ENCODE measurements around the gene PDK2.

DNA sequence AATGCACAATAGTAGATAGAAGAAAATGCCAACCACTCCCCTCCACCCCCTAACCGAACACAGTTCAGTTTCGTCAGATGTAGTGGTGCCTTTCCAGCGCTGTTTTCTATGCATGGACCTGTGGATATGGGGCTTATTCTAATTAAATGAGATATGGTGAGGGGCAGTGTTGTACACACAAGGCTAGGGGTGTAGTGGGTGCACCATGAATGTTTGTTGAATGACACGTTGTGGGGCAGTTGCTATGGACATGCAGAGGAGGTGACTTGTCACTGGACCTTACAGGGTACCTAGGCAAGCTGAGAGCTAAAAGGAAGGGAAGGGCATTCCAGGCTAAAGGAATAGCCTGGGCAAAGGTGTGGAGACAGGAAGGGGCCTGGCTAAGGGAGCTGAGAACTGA is 3.4 kb downstream of the PDK2 start:
- TF ChIP-seq EZH2phosphoT487 (IDR thresholded peaks at IDR 0.05; ENCODE audit: unreplicated experiment) (no peak), ZNF331 (CRISPR knock-in tag; IDR thresholded peaks at IDR 0.05; ENCODE audit: low read depth) (no peak), POLR2AphosphoS5 (IDR thresholded peaks at IDR 0.05; ENCODE audit: low read depth) (no peak), CREB1 (CRISPR knock-in tag; IDR thresholded peaks at IDR 0.05; ENCODE audit: low read depth) (no peak), EZH2 (IDR thresholded peaks at IDR 0.05; ENCODE audit: low read depth, unreplicated experiment) (no peak), JUNB (IDR thresholded peaks at IDR 0.05; ENCODE audit: unreplicated experiment) (no peak)
- TF ChIP-seq, protein P1, sequence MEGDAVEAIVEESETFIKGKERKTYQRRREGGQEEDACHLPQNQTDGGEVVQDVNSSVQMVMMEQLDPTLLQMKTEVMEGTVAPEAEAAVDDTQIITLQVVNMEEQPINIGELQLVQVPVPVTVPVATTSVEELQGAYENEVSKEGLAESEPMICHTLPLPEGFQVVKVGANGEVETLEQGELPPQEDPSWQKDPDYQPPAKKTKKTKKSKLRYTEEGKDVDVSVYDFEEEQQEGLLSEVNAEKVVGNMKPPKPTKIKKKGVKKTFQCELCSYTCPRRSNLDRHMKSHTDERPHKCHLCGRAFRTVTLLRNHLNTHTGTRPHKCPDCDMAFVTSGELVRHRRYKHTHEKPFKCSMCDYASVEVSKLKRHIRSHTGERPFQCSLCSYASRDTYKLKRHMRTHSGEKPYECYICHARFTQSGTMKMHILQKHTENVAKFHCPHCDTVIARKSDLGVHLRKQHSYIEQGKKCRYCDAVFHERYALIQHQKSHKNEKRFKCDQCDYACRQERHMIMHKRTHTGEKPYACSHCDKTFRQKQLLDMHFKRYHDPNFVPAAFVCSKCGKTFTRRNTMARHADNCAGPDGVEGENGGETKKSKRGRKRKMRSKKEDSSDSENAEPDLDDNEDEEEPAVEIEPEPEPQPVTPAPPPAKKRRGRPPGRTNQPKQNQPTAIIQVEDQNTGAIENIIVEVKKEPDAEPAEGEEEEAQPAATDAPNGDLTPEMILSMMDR (conservative IDR thresholded peaks at IDR 0.05; ENCODE audit: low read depth in 2 of 2), result no peak
- TF ChIP-seq, protein P2, sequence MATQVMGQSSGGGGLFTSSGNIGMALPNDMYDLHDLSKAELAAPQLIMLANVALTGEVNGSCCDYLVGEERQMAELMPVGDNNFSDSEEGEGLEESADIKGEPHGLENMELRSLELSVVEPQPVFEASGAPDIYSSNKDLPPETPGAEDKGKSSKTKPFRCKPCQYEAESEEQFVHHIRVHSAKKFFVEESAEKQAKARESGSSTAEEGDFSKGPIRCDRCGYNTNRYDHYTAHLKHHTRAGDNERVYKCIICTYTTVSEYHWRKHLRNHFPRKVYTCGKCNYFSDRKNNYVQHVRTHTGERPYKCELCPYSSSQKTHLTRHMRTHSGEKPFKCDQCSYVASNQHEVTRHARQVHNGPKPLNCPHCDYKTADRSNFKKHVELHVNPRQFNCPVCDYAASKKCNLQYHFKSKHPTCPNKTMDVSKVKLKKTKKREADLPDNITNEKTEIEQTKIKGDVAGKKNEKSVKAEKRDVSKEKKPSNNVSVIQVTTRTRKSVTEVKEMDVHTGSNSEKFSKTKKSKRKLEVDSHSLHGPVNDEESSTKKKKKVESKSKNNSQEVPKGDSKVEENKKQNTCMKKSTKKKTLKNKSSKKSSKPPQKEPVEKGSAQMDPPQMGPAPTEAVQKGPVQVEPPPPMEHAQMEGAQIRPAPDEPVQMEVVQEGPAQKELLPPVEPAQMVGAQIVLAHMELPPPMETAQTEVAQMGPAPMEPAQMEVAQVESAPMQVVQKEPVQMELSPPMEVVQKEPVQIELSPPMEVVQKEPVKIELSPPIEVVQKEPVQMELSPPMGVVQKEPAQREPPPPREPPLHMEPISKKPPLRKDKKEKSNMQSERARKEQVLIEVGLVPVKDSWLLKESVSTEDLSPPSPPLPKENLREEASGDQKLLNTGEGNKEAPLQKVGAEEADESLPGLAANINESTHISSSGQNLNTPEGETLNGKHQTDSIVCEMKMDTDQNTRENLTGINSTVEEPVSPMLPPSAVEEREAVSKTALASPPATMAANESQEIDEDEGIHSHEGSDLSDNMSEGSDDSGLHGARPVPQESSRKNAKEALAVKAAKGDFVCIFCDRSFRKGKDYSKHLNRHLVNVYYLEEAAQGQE (IDR thresholded peaks at IDR 0.05; ENCODE audit: unreplicated experiment), result no peak
- TF ChIP-seq, protein P3, sequence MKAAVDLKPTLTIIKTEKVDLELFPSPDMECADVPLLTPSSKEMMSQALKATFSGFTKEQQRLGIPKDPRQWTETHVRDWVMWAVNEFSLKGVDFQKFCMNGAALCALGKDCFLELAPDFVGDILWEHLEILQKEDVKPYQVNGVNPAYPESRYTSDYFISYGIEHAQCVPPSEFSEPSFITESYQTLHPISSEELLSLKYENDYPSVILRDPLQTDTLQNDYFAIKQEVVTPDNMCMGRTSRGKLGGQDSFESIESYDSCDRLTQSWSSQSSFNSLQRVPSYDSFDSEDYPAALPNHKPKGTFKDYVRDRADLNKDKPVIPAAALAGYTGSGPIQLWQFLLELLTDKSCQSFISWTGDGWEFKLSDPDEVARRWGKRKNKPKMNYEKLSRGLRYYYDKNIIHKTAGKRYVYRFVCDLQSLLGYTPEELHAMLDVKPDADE (IDR thresholded peaks at IDR 0.05), result no peak
